ENCODE results near the gene SLC25A48.

SLC25A48 gene

GRCh38 chr5:135881819-135882218 is 47.4 kb downstream of the SLC25A48 start:
- no peak for DNase-seq

GRCh38 chr5:135883026-135883425 is 48.6 kb downstream of the SLC25A48 start:
- DNase-seq = no peak

- no peak for DNase-seq
Observed at GRCh38 chr5:135883441-135883840, 49.0 kb downstream of the SLC25A48 start.

GRCh38 chr5:135885031-135885430 is 50.6 kb downstream of the SLC25A48 start:
- DNase-seq = no peak

- DNase-seq = no peak
Observed at GRCh38 chr5:135886136-135886535, 51.7 kb downstream of the SLC25A48 start.

- DNase-seq = peak in 4 of 5 experiments; percentile 29 to 71 (median 43)
Observed at GRCh38 chr5:135887447-135887864, 53.0 kb downstream of the SLC25A48 start.

GRCh38 chr5:135887881-135888614 is 53.6 kb downstream of the SLC25A48 start:
- DNase-seq = no peak

- no peak for DNase-seq
Observed at GRCh38 chr5:135890296-135890695, 55.8 kb downstream of the SLC25A48 start.

- peak in 2 of 5 experiments; percentile 18 to 78 for DNase-seq
Observed at GRCh38 chr5:135890867-135891266, 56.4 kb downstream of the SLC25A48 start.

GRCh38 chr5:135891268-135891667 is 56.8 kb downstream of the SLC25A48 start:
- no peak for DNase-seq

GRCh38 chr5:135891791-135892190 is 57.3 kb downstream of the SLC25A48 start:
- DNase-seq = no peak

- DNase-seq = no peak
Observed at GRCh38 chr5:135894276-135894675, 59.8 kb downstream of the SLC25A48 start.

- DNase-seq = no peak
Observed at GRCh38 chr5:135894789-135895188, 60.3 kb downstream of the SLC25A48 start.

- DNase-seq = no peak
Observed at GRCh38 chr5:135895474-135896006, 61.1 kb downstream of the SLC25A48 start, which contains the start of gene IL9. TSS of gene IL9 (minus strand) at chr5:135895841. CDS start at chr5:135895816, 25 bp downstream.

- no peak for DNase-seq
Observed at GRCh38 chr5:135898651-135899050, 64.2 kb downstream of the SLC25A48 start.

GRCh38 chr5:135900276-135900675 is 65.8 kb downstream of the SLC25A48 start:
- no peak for DNase-seq

- no peak for DNase-seq
Observed at GRCh38 chr5:135901633-135902032, 67.2 kb downstream of the SLC25A48 start.

GRCh38 chr5:135905144-135905543 is 70.7 kb downstream of the SLC25A48 start:
- no peak for DNase-seq

- DNase-seq = peak in 1 of 5 experiments; percentile 81
Observed at GRCh38 chr5:135913713-135914626, 79.5 kb downstream of the SLC25A48 start.

GRCh38 chr5:135915466-135916001 is 81.1 kb downstream of the SLC25A48 start:
- no peak for DNase-seq

- DNase-seq = peak in 1 of 5 experiments; percentile 57
Observed at GRCh38 chr5:135916638-135917263, 82.3 kb downstream of the SLC25A48 start.

GRCh38 chr5:135920199-135920598 is 85.7 kb downstream of the SLC25A48 start:
- no peak for DNase-seq

Measured in T-helper 2 cell (primary cell).